ENCODE measurements around the gene RNF167.

- TF ChIP-seq CTCF (IDR thresholded peaks at IDR 0.05) (peak in 1 of 4 donors; percentile 11), POLR2A (IDR thresholded peaks at IDR 0.05) (no peak)
These were observed 16.5 kb downstream of the RNF167 start for GRCh38 chr17:4956493-4957061.
